ENCODE data around the gene ATP13A5.

Gene ATP13A5

GRCh38 chr3:193310914-193311723 is 67.4 kb downstream of the ATP13A5 start:
- no peak for TF ChIP-seq CTCF (IDR thresholded peaks at IDR 0.05; ENCODE audit: low read depth, low read length)

GRCh38 chr3:193305356-193305755 is 73.2 kb downstream of the ATP13A5 start:
- H3K4me3 ChIP-seq (replicated peaks in 1 of 2; ENCODE audit: low read depth in 2 of 2, low read length in 2 of 2), result no peak overlapping the region
- TF ChIP-seq CTCF (IDR thresholded peaks at IDR 0.05; ENCODE audit: low read depth, low read length), result no peak
- no peak for DNase-seq (ENCODE audit: low read depth in 2 of 2)

More at GRCh38 chr3:193310914-193311723, 67.4 kb downstream of the ATP13A5 start:
- H3K4me3 ChIP-seq (replicated peaks in 1 of 2; ENCODE audit: low read depth in 2 of 2, low read length in 2 of 2), result no peak overlapping the region
- no peak for DNase-seq (ENCODE audit: low read depth in 2 of 2)

GRCh38 chr3:193301433-193301832 is 77.1 kb downstream of the ATP13A5 start:
- no peak overlapping the region for H3K4me3 ChIP-seq (replicated peaks in 1 of 2; ENCODE audit: low read depth in 2 of 2, low read length in 2 of 2)
- TF ChIP-seq CTCF (IDR thresholded peaks at IDR 0.05; ENCODE audit: low read depth, low read length), result no peak
- peak in 1 of 2 donors; percentile 39 for DNase-seq (ENCODE audit: low read depth in 2 of 2)

- no peak for TF ChIP-seq CTCF (IDR thresholded peaks at IDR 0.05; ENCODE audit: low read depth, low read length)
- no peak for DNase-seq (ENCODE audit: low read depth in 2 of 2)
- no peak overlapping the region for H3K4me3 ChIP-seq (replicated peaks in 1 of 2; ENCODE audit: low read depth in 2 of 2, low read length in 2 of 2)
These were observed 81.1 kb downstream of the ATP13A5 start for GRCh38 chr3:193297421-193297820.

- no peak for TF ChIP-seq CTCF (IDR thresholded peaks at IDR 0.05; ENCODE audit: low read depth, low read length)
- no peak overlapping the region for H3K4me3 ChIP-seq (replicated peaks in 1 of 2; ENCODE audit: low read depth in 2 of 2, low read length in 2 of 2)
- no peak for DNase-seq (ENCODE audit: low read depth in 2 of 2)
These were observed 82.6 kb downstream of the ATP13A5 start for GRCh38 chr3:193295985-193296384.

GRCh38 chr3:193292386-193292785 is 86.2 kb downstream of the ATP13A5 start:
- H3K4me3 ChIP-seq (replicated peaks in 1 of 2; ENCODE audit: low read depth in 2 of 2, low read length in 2 of 2), result no peak overlapping the region
- no peak for DNase-seq (ENCODE audit: low read depth in 2 of 2)
- no peak for TF ChIP-seq CTCF (IDR thresholded peaks at IDR 0.05; ENCODE audit: low read depth, low read length)

Data from cardiac fibroblast (primary cell).